22Rv1 (cell line): ENCODE data around the gene UVRAG.

Experiments
- H3K27ac ChIP-seq: fragments of 450-650 bp; 2 replicates; pipeline ENCODE4 v1.5.1; 2017
- CTCF ChIP-seq: fragments of 450-650 bp; IDR thresholded peaks from 2 replicates; pipeline ENCODE4 v1.5.1; 2017; ENCODE audit warnings: mild to moderate bottlenecking
- ZFX ChIP-seq: fragments of 450-650 bp; IDR thresholded peaks from 2 replicates; pipeline ENCODE4 v1.6.1; 2017; ENCODE audit warnings: antibody characterized with exemption, borderline replicate concordance

The UVRAG gene

GRCh38 chr11:76026862-76027261, 211.9 kb downstream of the UVRAG start:
- H3K27ac ChIP-seq, result no peak overlapping the region
- TF ChIP-seq CTCF (no peak), ZFX (no peak)

DNA sequence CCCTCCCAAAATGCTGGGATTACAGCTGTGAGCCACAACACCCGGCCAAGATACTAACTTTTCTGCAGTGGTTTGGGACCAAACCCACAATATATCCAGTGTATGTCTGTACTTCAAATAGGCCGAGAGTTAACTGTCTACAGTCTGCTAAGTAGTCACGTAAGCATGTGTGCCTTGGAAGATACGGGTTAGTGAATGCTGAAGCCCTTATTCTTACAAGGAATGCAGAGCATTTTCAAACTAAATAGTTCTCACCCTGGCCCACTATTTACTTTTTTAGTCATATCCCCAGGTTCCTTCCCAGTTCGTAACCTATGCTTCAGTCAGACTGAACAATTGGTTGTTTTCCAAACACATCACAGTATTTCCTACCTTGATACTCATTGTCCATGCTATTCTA, 215.3 kb downstream of the UVRAG start:
- TF ChIP-seq ZFX (no peak), CTCF (no peak)
- no peak overlapping the region for H3K27ac ChIP-seq

- TF ChIP-seq CTCF (no peak), ZFX (no peak)
- H3K27ac ChIP-seq, result no peak overlapping the region
Observed at GRCh38 chr11:76030968-76031590, 216.1 kb downstream of the UVRAG start.

DNA sequence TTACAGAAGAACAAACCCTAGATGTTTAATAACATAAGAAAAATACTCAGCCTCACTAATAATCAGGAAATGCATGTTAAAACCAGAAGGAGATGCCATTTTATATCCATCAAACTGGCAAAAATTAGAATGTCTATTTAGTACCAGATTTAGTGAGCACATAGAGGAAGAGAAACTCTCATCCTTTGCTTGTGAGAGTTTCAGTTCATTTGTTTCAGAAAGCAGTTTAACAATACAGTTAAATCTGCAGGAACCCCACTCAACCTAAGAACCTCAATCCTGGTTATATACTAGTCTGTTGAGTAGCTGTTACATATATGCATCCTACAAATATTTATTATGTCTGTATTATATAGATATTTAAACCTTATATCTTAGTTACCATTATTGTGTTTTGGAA, 218.7 kb downstream of the UVRAG start:
- no peak for TF ChIP-seq ZFX
- TF ChIP-seq CTCF, result no peak
- no peak overlapping the region for H3K27ac ChIP-seq

DNA sequence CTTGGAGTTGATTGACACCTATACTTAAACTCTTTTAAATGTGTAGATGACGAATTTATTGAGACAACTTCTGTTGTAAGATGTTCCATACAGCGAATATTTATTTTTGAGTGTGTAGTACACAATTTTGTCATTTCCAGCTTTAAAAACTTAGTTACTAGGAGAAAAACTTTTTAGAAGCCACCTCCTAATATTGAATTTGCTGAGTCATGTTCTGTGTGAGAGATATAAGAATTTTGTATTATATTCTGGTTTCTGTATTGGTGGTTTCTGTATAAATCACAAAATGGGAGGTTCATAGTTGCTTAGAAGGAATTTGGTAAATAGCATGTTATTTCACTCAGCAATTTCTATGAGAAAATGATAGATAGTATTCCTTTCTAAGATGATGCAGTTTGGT, 220.0 kb downstream of the UVRAG start:
- no peak for TF ChIP-seq CTCF
- TF ChIP-seq ZFX, result no peak
- no peak overlapping the region for H3K27ac ChIP-seq

DNA sequence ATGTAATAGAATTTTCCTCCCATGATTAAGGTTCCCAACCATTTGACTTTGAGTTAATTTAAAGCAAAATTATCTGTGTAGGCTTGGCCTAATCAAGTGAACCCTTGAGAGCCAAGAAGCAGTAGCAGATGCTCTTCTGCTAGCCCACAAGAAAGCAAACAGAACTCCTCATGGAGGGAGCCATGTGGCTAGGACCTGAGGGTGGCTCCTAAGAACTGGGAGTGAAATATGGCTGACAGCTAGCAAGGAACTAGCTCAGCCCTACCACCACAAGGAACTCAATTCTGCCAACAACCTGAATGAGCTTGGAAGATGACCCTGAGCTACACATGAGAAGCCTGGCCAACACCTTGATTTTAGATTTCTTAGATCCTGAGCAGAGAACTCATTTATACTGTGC, 223.6 kb downstream of the UVRAG start:
- no peak overlapping the region for H3K27ac ChIP-seq
- TF ChIP-seq CTCF (no peak), ZFX (no peak)

DNA sequence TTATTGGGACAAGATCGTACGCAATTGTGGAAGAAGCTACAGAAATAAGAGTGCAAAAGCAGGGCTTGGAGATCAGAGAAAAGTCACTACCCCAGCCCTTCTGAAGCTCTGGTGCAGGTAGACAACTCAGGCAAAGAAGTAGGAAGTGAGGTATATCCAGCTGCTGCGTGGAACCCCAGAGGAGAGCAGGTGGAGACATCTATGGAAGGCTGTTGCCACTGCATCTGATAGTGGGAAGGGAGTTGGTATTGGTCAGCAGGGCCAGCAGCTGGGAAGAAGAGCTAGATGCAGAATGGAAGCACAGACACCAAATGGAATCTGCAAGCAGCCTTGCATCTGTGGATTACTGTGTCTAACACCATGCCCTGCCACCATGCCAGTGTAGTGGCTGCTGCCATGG, 226.2 kb downstream of the UVRAG start:
- no peak for TF ChIP-seq CTCF
- TF ChIP-seq ZFX, result no peak
- H3K27ac ChIP-seq, result no peak overlapping the region
